GM23338 (cell line): ENCODE data around the gene RNF152.

ENCODE experiments used
- EZH2phosphoT487 ChIP-seq: fragments of 200-600 bp; sonication (generic); IDR thresholded peaks from one replicate; pipeline ENCODE4 v1.8.1; 2018; ENCODE audit warnings: antibody characterized with exemption; ENCODE audit not compliant: unreplicated experiment
- TF ChIP-seq, protein P1 (sequence below), 2 experiments: fragments of 200-600 bp in 1 of 2; sonication (generic) in 1 of 2; conservative IDR thresholded peaks; 2 replicates each; pipeline versions ENCODE4 v1.5.1 to v1.6.1; 2016 to 2017; ENCODE audit warnings: antibody characterized with exemption in 2 of 2, low read depth in 2 of 2, mild to moderate bottlenecking in 2 of 2, moderate library complexity in 1 of 2
- TF ChIP-seq, protein P2 (sequence below): IDR thresholded peaks from one replicate; pipeline ENCODE4 v1.6.1; 2018; ENCODE audit warnings: antibody characterized with exemption; ENCODE audit not compliant: unreplicated experiment

DNA sequence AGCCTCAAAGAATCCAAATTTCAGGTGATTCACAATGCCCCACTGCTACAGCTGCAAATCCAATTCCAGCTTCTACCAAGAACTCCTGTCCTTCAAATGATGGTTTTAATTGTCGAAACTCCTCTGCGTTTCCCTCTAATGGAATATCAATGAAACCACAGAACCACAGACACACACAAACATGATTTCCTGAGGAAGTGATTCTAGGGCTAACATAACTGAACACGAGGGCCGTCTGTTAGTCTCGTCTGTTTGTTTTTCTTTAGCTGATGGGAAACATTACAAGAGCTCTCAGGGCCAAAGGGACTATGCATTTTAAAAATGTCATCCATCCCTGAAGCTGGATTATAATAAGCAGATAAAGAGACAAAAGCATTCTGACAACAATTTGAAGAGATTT lies 59.4 kb downstream of the RNF152 start:
- TF ChIP-seq, protein P1, sequence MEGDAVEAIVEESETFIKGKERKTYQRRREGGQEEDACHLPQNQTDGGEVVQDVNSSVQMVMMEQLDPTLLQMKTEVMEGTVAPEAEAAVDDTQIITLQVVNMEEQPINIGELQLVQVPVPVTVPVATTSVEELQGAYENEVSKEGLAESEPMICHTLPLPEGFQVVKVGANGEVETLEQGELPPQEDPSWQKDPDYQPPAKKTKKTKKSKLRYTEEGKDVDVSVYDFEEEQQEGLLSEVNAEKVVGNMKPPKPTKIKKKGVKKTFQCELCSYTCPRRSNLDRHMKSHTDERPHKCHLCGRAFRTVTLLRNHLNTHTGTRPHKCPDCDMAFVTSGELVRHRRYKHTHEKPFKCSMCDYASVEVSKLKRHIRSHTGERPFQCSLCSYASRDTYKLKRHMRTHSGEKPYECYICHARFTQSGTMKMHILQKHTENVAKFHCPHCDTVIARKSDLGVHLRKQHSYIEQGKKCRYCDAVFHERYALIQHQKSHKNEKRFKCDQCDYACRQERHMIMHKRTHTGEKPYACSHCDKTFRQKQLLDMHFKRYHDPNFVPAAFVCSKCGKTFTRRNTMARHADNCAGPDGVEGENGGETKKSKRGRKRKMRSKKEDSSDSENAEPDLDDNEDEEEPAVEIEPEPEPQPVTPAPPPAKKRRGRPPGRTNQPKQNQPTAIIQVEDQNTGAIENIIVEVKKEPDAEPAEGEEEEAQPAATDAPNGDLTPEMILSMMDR (conservative IDR thresholded peaks at IDR 0.05; ENCODE audit: low read depth in 2 of 2) = no peak
- no peak for TF ChIP-seq EZH2phosphoT487
- TF ChIP-seq, protein P2, sequence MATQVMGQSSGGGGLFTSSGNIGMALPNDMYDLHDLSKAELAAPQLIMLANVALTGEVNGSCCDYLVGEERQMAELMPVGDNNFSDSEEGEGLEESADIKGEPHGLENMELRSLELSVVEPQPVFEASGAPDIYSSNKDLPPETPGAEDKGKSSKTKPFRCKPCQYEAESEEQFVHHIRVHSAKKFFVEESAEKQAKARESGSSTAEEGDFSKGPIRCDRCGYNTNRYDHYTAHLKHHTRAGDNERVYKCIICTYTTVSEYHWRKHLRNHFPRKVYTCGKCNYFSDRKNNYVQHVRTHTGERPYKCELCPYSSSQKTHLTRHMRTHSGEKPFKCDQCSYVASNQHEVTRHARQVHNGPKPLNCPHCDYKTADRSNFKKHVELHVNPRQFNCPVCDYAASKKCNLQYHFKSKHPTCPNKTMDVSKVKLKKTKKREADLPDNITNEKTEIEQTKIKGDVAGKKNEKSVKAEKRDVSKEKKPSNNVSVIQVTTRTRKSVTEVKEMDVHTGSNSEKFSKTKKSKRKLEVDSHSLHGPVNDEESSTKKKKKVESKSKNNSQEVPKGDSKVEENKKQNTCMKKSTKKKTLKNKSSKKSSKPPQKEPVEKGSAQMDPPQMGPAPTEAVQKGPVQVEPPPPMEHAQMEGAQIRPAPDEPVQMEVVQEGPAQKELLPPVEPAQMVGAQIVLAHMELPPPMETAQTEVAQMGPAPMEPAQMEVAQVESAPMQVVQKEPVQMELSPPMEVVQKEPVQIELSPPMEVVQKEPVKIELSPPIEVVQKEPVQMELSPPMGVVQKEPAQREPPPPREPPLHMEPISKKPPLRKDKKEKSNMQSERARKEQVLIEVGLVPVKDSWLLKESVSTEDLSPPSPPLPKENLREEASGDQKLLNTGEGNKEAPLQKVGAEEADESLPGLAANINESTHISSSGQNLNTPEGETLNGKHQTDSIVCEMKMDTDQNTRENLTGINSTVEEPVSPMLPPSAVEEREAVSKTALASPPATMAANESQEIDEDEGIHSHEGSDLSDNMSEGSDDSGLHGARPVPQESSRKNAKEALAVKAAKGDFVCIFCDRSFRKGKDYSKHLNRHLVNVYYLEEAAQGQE = no peak
